Thyroid gland (tissue), 4 donors: ENCODE results near the gene CD226.

Source experiments
- POLR2A ChIP-seq, 2 donors: fragments of 450-650 bp; IDR thresholded peaks; one replicate each; pipeline ENCODE4 v1.6.1; 2017; ENCODE audit warnings: antibody characterized with exemption in 2 of 2, mild to moderate bottlenecking in 2 of 2, moderate library complexity in 1 of 2
- TF ChIP-seq, protein P1 (sequence below), 6 experiments: fragments of 200-600 bp in 3 of 6; fragments of 450-650 bp in 3 of 6; sonication (generic) in 3 of 6; IDR thresholded peaks; one replicate each; pipeline ENCODE4 v1.5.1; 2016 to 2019; ENCODE audit warnings: antibody characterized with exemption in 6 of 6, mild to moderate bottlenecking in 2 of 6, inconsistent platforms in 1 of 6, moderate library complexity in 1 of 6

- TF ChIP-seq, protein P1, sequence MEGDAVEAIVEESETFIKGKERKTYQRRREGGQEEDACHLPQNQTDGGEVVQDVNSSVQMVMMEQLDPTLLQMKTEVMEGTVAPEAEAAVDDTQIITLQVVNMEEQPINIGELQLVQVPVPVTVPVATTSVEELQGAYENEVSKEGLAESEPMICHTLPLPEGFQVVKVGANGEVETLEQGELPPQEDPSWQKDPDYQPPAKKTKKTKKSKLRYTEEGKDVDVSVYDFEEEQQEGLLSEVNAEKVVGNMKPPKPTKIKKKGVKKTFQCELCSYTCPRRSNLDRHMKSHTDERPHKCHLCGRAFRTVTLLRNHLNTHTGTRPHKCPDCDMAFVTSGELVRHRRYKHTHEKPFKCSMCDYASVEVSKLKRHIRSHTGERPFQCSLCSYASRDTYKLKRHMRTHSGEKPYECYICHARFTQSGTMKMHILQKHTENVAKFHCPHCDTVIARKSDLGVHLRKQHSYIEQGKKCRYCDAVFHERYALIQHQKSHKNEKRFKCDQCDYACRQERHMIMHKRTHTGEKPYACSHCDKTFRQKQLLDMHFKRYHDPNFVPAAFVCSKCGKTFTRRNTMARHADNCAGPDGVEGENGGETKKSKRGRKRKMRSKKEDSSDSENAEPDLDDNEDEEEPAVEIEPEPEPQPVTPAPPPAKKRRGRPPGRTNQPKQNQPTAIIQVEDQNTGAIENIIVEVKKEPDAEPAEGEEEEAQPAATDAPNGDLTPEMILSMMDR (IDR thresholded peaks at IDR 0.05) = no peak
- no peak for TF ChIP-seq POLR2A (IDR thresholded peaks at IDR 0.05)
Measured at GRCh38 chr18:69995774-69996173, 48.1 kb upstream of the CD226 start.
